Measurements from ENCODE around the gene ADD3. TPM values are rescaled to one million over a fixed set of nuclear protein-coding genes. Genes with fewer than 3 reads are reported as not detected.
"Not testable (repeated sequence)": the region's sequence is repeated elsewhere in the genome, so short reads cannot be mapped to it uniquely, and the experiment has no call there.

The ADD3 gene
- total RNA-seq, 1 donor from 2014 or later, result 128 TPM

DNA sequence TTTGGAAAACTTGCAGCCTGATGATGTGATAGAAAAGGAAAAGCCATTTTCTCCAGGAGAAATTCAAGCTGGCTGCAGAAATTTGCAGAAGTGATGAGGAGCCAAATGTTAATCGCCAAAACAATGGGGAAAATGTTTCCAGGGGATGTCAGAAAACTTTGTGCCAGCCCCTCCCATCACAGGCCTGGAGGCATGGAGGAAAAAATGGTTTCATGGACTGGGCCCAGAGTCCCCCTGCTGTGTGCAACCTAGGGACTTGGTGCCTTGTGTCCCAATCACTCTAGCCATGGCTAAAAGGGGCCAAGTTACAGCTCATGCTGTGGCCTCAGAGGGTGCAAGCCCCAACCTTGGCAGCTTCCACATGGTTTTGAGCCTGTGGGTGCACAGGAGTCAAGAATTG is 41.0 kb downstream of the ADD3 start:
- Mint-ChIP-seq H3K9me3 (ENCODE audit: unreplicated experiment) (peaks cover 7% of the 10 kb centered on the region), H3K27me3 (ENCODE audit: unreplicated experiment) (no peaks in the 10 kb centered on the region), H3K4me1 (ENCODE audit: unreplicated experiment) (peaks cover 26% of the 10 kb centered on the region), H3K27ac (ENCODE audit: unreplicated experiment) (no peak overlapping the region), H3K4me3 (ENCODE audit: unreplicated experiment) (no peak overlapping the region), H3K36me3 (ENCODE audit: unreplicated experiment) (peaks cover 16% of the 10 kb centered on the region)
- TF ChIP-seq CTCF (IDR thresholded peaks at IDR 0.05), result no peak
- DNase-seq (ENCODE audit: extremely low spot score, unreplicated experiment), result no peak

GRCh38 chr10:110049889-110050591 is 42.3 kb downstream of the ADD3 start:
- H3K4me1 Mint-ChIP-seq (ENCODE audit: unreplicated experiment), result peaks cover 28% of the 10 kb centered on the region
- peaks cover 16% of the 10 kb centered on the region for H3K36me3 Mint-ChIP-seq (ENCODE audit: unreplicated experiment)
- DNase-seq (ENCODE audit: extremely low spot score, unreplicated experiment); H3K9me3 Mint-ChIP-seq (ENCODE audit: unreplicated experiment); H3K27ac Mint-ChIP-seq (ENCODE audit: unreplicated experiment); H3K27me3 Mint-ChIP-seq (ENCODE audit: unreplicated experiment); H3K4me3 Mint-ChIP-seq (ENCODE audit: unreplicated experiment): not testable (repeated sequence)

GRCh38 chr10:110051487-110051886 is 43.7 kb downstream of the ADD3 start:
- Mint-ChIP-seq H3K36me3 (ENCODE audit: unreplicated experiment) (peaks cover 16% of the 10 kb centered on the region), H3K27ac (ENCODE audit: unreplicated experiment) (no peak overlapping the region), H3K4me1 (ENCODE audit: unreplicated experiment) (peaks cover 36% of the 10 kb centered on the region), H3K4me3 (ENCODE audit: unreplicated experiment) (no peak overlapping the region), H3K9me3 (ENCODE audit: unreplicated experiment) (peaks cover 7% of the 10 kb centered on the region), H3K27me3 (ENCODE audit: unreplicated experiment) (no peaks in the 10 kb centered on the region)
- TF ChIP-seq CTCF (IDR thresholded peaks at IDR 0.05), result no peak
- DNase-seq (ENCODE audit: extremely low spot score, unreplicated experiment), result no peak

DNA sequence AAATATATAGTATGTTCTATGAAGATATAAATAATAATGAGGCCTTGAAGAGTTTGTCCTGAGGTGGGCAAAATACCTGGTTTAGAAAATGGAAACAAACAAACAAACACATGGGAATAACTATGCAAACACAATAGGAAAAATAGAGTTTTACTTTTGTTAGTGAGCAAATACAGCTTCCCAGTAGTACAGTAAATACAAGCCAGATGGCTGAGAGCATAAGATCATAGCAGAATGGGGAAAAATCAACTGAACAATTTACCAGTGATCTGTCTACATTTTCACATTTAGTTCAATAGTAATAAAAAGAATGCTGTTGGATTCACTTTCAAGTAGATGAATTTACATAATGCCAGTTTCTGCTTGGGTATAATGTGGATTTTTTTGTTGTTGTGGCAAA is 45.1 kb downstream of the ADD3 start:
- H3K4me1 Mint-ChIP-seq (ENCODE audit: unreplicated experiment), result peaks cover 50% of the 10 kb centered on the region
- no peak for TF ChIP-seq CTCF (IDR thresholded peaks at IDR 0.05)
- H3K27ac Mint-ChIP-seq (ENCODE audit: unreplicated experiment), result peak overlapping the region; percentile 23
- H3K27me3 Mint-ChIP-seq (ENCODE audit: unreplicated experiment), result no peaks in the 10 kb centered on the region
- H3K36me3 Mint-ChIP-seq (ENCODE audit: unreplicated experiment), result peaks cover 16% of the 10 kb centered on the region
- no peak overlapping the region for H3K4me3 Mint-ChIP-seq (ENCODE audit: unreplicated experiment)
- no peak for DNase-seq (ENCODE audit: extremely low spot score, unreplicated experiment)
- peaks cover 7% of the 10 kb centered on the region for H3K9me3 Mint-ChIP-seq (ENCODE audit: unreplicated experiment)

GRCh38 chr10:110056822-110057221 is 49.0 kb downstream of the ADD3 start:
- no peaks in the 10 kb centered on the region for H3K27me3 Mint-ChIP-seq (ENCODE audit: unreplicated experiment)
- H3K27ac Mint-ChIP-seq (ENCODE audit: unreplicated experiment), result peak overlapping the region; percentile 80
- TF ChIP-seq CTCF (IDR thresholded peaks at IDR 0.05), result no peak
- peaks cover 70% of the 10 kb centered on the region for H3K4me1 Mint-ChIP-seq (ENCODE audit: unreplicated experiment)
- no peaks in the 10 kb centered on the region for H3K9me3 Mint-ChIP-seq (ENCODE audit: unreplicated experiment)
- peak overlapping the region; percentile 24 for H3K4me3 Mint-ChIP-seq (ENCODE audit: unreplicated experiment)
- H3K36me3 Mint-ChIP-seq (ENCODE audit: unreplicated experiment), result no peaks in the 10 kb centered on the region
- DNase-seq (ENCODE audit: extremely low spot score, unreplicated experiment), result no peak

All from osteocyte (in vitro differentiated cells).